GM18526 (cell line): ENCODE measurements around the gene SBF2.

Experiments
- POLR2A ChIP-seq: IDR thresholded peaks from 3 replicates; pipeline ENCODE4 v1.6.1; 2011; ENCODE audit not compliant: insufficient read length; ENCODE audit errors: extremely low read depth

The SBF2 gene

GRCh38 chr11:9839550-9839949 is 454.5 kb downstream of the SBF2 start:
- no peak for TF ChIP-seq POLR2A

GRCh38 chr11:9838961-9839360 is 455.1 kb downstream of the SBF2 start:
- no peak for TF ChIP-seq POLR2A

GRCh38 chr11:9838229-9838628 is 455.8 kb downstream of the SBF2 start:
- TF ChIP-seq POLR2A = no peak

GRCh38 chr11:9834291-9834690 is 459.7 kb downstream of the SBF2 start:
- TF ChIP-seq POLR2A = no peak

- no peak for TF ChIP-seq POLR2A
Measured at GRCh38 chr11:9831122-9831521, 462.9 kb downstream of the SBF2 start.

GRCh38 chr11:9827708-9828107 is 466.3 kb downstream of the SBF2 start:
- no peak for TF ChIP-seq POLR2A

- TF ChIP-seq POLR2A = no peak
Measured at GRCh38 chr11:9826390-9826789, 467.6 kb downstream of the SBF2 start.

- no peak for TF ChIP-seq POLR2A
Measured at GRCh38 chr11:9825895-9826294, 468.1 kb downstream of the SBF2 start.

GRCh38 chr11:9825315-9825714 is 468.7 kb downstream of the SBF2 start:
- TF ChIP-seq POLR2A = no peak

- TF ChIP-seq POLR2A = no peak
Measured at GRCh38 chr11:9823887-9824385, 470.1 kb downstream of the SBF2 start.

- TF ChIP-seq POLR2A = no peak
Measured at GRCh38 chr11:9823439-9823838, 470.6 kb downstream of the SBF2 start.

- no peak for TF ChIP-seq POLR2A
Measured at GRCh38 chr11:9821008-9821752, 472.8 kb downstream of the SBF2 start.

- TF ChIP-seq POLR2A = no peak
Measured at GRCh38 chr11:9820260-9820659, 473.8 kb downstream of the SBF2 start.

GRCh38 chr11:9817191-9817590 is 476.8 kb downstream of the SBF2 start:
- no peak for TF ChIP-seq POLR2A

- no peak for TF ChIP-seq POLR2A
Measured at GRCh38 chr11:9815486-9816136, 478.4 kb downstream of the SBF2 start.

GRCh38 chr11:9814108-9814507 is 479.9 kb downstream of the SBF2 start:
- no peak for TF ChIP-seq POLR2A
